GF-D8 (cell line): ENCODE results near the gene FAM149B1.

Source experiments
- DNase-seq: peaks from one replicate; lab custom pipeline; 2025; lab: John Stamatoyannopoulos, UW

Gene FAM149B1

DNA sequence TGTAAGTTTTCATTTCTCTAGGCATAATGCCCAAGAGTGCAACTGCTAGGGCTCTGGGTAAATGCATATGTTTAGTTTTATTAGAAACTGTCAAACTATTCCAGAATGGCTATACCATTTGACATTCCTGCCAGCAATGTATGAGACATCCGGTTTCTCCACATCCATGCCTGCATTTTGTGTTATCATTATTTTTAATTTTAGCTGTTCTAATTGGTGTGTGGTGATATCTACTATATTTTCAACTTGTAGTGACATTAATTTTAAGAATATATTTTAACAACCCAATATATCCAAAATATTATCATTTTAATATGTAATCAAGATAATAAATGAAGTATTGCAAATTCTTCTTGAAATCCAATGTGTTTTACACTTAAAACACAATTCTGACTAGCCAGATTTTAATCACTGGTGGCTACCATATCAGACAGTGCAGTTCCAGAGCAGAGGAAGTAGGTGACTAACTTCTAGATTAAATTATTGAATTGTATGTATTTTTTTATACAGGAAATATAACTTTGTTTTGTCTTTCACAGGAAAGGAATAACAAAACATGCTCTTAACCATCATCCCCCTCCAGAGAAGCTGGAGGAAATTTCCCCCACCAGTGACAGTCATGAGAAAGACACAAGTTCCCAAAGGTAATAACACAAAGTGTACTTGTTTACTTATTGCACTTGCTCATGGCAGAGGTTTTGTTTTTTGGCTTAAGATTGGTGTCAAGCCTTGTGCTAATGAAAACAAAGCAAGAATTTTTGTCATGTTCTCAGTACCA, 6.4 kb downstream of the FAM149B1 start:
- DNase-seq, result no peak

DNA sequence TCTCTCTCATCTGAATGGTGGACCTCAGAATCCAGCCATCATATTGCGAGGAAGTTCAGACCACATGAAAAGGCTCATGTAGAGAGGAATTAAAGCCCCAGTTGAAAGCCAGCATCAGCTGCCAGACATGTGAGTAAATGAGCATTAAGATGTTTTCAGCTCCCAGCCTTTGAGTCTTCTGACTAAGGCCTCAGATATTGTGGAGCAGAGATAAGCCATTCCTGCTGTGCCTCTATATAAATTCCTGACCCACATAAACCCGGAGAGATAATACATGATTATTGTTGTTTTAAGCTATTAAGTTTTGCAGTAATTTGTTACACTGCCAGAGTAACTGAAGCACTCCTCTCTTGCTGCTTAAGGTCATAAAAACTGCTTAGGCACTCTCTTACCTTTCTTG, 14.6 kb downstream of the FAM149B1 start:
- DNase-seq, result no peak

DNA sequence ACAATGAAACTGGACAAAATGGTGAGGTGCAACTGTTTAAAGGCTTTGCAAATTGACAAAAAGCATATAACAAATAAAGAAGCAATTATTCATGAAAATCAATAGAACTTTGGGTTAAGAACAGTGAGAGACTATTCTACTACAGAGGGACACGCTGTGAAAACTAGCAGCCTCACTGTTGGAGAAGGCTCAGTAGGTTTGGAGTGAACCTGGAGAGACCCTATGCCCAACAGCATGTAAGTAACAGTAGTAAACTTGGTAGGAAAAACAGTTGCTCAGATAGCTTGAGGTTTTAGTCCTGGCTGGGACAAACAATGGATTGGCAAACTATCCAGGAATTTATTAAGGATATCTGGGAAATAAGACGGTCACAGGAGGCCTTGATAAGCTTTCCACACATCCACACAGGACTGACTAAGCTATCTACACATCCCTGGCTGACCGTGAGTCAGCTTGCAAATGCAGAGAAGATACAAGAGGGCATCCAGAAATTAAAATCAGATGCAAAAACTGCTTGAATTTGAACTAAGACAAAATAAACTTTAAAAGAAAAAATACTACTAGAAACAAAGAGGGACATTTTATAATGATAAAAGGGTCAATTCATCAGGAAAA, 15.9 kb downstream of the FAM149B1 start:
- DNase-seq, result no peak

DNA sequence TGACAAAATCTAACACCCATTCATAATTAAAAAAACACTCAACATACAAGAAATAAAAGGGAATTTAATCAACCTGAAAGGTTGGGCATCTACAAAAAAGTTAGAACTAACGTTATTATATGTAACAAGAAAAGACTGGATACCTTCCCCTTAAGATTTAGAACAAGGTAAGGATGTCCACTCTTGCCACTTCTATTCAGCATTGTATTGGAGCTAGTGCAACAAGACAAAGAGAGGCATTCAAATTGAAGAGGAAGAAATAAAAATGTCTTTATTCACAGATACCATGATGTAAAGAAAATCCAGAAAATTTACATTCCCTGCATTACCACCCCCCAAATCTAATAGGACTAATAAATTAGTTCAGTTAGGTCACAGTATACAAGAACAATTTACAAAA, 18.3 kb downstream of the FAM149B1 start:
- DNase-seq, result no peak

DNA sequence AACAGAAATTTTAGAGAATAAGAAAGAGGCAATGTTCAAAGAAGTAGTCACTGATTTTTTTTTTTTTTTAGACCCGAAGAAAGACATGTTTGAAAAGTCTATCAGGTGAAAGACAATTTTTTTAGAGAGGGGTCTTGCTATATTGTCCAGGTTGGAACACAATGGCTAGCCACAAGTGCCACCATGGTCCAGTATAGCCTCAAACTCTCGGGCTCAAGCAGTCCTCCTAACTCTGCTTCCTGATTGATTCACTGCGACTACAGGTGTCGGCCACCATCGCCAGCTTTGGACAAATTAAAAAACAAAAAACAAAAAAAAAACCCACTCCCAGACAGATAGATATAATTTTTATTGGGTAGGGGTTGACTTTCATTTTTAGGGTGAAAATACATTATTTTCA, 22.3 kb downstream of the FAM149B1 start:
- no peak for DNase-seq

DNA sequence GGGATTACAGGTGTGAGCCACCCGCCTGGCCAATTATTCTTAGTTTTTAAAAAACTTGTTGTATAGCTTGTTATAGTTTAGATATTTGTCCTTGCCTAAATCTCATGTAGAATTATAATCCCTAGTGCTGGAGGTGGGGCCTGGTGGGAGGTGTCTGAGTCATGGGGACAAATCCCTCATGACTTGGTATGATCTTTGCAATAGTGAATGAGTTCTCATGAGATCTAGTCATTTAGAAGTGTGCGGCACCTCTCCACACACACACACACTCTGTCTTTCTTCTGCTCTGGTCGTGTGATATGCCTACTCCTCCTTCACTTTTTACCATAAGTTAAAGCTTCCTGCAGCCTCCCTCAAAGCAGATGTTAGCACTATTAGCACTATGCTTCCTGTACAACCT, 37.2 kb downstream of the FAM149B1 start:
- DNase-seq, result no peak

DNA sequence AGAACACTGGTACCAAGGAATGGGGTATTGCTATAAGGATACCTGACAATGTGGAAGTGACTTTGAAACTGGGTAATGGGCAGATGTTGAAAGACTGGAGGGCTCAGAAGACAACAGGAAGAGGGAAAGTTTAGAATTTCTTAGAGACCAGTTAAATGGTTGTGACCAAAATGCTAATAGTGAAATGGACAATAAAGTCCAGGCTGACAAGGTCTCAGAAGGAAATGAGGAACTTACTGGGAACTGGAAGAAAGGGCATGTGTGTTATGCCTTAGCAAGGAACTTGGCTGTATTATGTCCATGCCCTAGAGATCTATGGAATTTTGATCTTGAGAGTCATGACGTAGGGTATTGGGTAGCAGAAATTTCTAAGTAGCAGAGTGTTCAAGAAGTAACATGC, 38.0 kb downstream of the FAM149B1 start:
- no peak for DNase-seq

DNA sequence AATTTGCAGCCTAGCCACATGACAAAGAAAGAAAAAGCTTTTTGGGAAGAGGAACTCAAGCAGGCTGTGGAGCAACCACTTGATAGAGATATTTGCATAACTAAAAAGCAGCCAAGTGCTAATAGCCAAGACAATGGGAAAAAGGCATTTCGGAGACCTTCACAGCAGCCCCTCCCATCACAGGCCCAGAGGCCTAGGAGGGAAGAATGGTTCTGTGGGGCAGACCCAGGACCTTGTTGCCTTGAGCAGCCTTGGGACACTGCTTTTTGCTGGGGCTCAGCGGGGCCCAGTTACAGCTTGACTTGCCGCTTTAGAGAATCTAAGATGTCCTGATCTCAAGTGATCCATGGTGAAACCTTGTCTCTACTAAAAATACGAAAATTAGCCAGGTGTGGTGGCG, 38.5 kb downstream of the FAM149B1 start:
- no peak for DNase-seq

DNA sequence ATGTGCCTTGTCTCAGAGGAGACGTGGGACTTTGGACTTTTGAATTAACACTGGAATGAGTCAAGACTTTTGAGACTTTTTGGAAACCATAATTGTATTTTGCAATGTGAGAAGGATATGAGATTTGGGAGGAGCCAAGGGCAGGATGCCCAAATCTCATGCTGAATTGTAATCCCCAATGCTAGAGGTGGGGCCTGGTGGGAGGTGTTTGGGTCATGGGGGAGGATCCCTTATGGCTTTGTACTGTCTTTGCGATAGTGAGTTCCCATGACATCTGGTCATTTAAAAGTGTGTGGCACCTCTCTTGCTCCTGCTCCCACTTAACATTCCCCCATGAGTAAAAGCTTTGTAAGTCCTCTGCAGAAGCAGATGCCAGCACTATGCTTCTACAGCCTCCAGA, 40.0 kb downstream of the FAM149B1 start:
- no peak for DNase-seq

DNA sequence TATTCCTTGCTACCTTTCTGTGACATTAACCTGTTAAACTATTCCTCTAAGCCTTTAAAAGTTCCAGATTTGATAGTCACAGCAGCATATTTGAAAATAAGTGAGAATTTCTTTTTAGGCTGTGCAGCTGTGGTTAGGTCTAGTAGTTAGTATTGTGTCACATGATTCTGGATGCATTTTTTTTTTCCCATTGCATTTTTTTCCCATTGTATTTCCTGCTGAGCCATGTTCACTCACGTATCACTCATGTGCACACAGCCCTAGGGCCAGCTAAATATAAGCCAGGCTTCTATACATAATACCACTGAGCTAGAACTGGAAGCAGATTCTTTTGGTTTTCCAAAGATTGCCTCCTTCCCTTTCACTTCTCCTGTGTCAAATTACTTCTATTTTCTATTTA, 41.8 kb downstream of the FAM149B1 start:
- DNase-seq, result no peak

DNA sequence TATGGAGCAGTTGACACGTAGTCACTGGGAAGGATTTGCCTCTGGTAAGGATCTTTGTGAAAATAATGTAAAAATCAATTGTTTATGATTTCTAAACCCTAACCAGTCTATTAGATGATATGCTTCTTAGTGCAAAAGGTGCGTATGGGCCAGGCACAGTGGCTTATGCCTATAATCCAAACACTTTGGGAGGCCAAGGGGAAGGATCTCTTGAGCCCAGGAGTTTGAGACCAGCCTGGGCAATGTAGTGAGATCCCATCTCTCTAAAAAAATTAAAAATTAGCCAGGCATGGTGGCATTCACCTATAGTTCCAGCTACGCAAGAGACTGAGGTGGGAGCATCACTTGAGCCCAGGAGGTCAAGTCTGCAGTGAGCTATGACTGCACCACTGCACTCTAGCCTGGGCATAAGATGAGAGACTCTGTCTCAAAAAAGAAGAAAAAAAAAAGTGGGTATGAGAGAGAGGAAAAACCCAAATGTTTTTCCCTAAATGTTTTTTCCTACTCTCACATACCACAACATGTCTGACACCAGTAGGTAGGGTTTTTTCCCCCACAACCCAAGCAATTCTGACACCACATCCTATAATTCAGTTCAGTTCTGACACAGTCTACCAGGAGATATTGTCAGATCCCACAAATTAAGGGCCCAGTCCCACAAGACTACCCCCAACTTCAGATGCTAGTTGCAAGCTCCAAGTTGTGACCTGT, 42.6 kb downstream of the FAM149B1 start:
- DNase-seq, result no peak

DNA sequence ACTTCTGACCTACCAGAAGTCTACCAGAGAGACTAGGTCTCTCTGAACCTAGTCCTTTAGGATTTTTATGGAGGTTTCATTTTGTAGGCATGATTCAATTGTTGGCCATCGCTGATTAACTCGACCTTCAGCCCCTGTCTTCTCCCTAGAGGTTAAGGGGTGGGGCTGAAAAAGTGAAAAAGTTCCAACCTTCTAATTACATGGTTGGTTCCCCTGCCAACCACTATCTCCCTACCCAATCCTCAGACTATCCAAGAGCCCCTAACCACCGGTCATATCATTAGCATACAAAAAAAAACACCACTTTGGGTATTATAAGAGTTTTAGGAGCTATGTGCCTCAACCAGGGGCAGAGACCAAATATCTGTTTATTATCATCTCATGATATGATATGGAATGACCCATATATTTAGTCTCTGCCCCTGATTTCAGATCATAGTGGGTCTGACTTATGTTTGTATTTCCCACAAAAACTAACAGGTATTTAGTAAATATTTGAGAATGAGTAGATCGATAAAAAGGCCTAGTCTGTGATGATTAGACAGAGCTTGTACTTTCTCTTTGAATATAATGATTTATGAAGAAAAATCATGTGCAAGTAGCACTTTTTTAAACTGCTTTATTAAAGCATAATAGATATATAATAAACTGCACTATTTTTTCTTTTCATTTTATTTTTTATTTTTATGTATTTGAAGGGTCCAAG, 43.3 kb downstream of the FAM149B1 start:
- no peak for DNase-seq

DNA sequence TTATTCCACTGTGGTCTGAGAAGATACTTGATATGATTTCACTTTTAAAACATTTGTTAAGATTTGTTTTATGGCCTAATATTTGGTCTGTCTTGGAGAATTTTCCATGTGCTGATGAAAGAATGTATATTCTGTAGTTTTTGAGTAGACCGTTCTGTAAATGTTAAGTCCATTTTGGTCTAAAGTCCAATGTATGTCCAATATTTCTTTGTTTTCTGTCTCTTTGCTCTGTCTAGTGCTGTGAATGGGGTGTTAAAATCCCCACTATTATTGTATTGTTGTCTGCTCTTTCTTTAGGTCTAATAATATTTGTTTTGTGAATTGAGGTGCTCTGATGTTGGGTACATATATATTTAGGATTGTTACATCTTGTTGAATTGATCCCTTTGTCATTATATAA, 47.8 kb downstream of the FAM149B1 start:
- no peak for DNase-seq

DNA sequence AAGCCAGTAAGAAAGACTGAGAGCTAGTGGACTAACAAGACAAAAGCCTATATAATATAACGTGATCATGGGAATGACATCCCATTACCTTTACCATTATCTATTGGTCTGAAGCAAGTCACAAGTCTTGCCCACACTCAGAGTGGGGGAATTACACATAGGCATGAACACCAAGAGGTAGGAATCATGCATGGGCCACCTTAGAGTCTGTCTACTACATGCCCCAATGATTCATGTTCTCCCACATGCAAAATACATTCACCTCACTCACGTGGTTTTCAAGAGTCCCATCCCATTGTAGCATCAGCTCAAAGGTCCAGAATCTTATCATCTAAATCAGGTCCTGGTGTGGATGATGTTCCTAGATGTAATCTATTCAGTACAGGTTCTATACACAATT, 49.7 kb downstream of the FAM149B1 start:
- no peak for DNase-seq

DNA sequence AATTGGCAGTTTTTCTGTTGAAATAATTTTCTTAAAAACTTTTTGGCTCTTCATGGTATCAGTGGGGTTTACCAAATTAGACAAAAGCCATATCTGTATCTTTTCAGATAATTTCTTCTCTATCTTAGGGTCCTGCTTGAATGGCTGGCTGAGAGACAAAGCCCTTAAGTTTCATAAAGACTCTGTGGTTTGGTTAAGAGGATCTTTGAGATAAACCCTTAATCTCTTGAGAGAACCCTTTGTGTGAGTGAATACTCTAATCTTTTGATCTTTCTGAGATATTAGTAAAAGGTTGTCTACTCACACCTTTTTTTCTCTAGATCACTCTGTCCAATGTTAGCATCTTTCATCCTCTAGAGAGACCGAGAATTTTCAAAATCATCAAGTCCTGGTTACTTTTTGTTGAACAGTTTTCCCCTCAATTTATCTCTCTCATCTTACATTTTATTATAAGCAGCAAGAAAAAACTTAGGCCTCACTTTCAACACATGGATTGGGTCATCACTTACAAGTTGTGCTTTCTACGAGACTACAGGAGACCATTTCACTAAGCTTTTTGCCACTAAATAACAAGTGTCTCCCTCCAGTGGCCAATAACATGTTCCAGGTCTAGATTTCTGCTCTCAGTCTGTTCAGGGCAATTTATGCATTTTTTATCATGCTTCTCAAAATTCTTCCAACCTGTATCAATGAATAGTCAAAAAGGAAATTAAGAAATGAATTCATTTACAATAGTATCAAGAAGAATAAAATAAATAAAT, 50.7 kb downstream of the FAM149B1 start:
- no peak for DNase-seq

DNA sequence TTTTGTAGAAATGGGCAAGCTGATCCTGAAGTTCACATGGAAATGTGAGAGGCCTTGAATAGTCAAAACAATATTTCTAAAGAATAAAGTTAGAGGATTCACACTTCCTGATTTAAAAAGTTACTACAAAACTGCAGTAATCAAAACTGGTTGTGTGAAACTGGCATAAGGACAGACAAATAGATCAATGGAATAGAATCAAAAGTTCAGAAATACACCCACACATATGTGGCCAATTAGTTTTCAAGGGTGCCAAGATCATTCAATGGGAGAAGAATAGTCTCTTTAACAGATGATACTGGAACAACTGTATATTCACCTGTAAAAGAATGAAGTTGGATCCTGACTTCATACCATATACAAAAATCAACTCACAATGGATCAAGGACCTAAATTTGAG, 51.5 kb downstream of the FAM149B1 start:
- DNase-seq, result no peak

DNA sequence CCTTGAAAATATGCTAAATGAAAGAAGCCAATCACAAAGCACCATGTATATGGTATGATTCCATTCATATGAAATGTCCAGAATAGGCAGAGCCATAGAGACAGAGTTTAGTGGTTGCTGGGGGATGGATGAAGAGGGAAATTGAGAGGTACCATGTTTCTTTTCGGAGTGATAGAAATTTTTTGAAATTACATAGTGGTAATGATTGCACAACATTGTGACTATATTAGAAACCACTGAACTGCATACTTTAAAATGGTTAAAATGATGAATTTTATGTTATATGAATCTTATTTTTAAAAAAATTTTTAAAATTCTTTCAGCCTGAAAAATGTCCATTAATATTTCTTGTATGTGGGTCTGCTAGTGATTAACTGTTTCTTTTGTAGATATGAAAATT, 53.1 kb downstream of the FAM149B1 start:
- no peak for DNase-seq

DNA sequence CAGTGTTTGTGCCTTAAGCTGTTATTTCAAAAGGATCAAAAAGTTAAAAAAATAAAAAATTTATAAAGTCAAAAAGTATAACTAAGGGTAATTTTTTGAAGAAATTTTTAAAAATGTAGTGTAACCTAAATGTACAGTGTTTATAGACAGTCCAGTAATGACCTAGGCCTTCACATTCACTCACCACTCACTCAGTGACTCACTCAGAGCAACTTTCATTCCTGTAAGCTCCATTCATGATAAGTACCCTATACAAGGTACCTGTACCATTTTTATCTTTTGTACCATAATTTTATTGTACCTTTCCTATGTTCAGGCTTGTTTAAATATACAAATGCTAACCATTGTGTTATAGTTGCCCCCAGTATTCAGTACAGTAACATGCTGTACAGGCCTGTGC, 57.6 kb downstream of the FAM149B1 start:
- no peak for DNase-seq

DNA sequence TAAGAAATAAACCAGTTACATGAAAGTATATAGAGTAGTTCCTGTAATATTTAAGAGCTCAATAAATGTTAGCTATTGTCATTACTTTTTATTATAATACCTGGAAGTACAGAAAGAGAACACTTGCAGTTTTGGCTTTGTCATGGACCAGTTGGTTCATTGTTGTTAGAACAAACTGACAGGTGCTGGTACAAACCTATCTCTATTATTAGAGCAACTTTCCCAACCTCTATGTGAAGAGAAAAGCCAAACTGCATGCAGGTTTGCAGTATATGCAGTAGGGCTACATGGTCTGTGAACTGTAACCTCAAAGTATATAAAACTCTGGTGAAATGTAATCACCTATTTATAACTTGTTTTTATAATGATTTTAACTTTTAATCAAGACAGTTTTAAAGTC, 58.7 kb downstream of the FAM149B1 start:
- no peak for DNase-seq

DNA sequence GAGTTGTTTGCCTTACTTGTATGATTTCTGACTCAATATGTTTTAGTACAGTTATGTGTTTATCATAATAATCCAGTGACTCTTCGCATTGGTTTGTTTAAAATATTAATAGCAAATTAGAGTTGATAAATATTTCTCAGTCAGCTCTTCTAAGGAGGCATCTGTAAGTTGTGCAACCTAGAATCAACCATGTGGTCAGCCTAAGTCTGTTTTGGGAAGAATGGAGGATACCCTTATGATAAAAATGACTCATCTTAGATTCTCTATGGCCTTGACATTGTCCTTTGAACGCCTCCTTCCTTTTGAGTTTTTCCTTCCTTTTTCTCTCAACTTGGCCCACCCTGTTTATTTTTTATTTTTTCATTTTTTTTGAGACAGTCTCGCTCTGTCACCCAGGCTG, 60.3 kb downstream of the FAM149B1 start:
- DNase-seq, result no peak

DNA sequence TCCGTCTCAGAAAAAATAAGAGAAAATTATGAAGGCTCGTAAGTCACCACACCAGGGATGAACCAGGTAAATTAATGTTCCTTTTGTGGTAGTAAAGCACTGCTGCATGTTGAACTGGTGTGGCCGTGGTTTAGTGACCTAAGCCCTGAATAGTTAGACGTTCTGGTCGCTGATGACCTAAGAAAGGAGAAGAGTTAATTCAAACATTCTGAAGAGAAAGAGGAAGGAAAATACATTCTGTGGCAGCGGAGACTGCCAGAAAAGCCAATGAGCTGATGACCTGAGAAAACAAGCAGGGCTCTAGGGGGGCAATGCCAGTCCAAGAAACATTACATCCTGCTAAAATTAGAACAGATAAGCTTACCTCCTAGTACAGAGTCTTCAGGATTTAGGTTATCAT, 61.6 kb downstream of the FAM149B1 start:
- DNase-seq, result no peak

DNA sequence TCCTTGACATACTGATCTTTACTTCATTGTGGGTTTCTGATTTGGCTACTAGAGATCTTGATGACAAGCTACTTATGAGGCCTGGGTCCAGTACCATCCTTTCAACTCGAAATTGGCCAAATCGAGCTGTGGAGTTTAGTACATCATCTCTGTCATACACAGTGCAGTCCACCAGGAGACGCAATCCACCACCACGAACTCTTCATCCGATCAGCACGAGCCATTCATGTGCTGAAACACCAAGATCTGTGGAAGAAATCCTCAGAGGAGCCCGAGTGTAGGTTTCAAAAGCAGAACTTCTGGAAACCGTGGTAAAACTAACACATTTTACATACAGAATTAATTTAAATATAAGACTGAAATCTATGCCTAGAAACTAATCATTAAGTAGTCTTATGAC, 65.0 kb downstream of the FAM149B1 start:
- DNase-seq, result no peak
